SK-N-SH treated with all-trans-retinoic acid at 6 μM for 48 hours (cell line): ENCODE data around the gene SYP.
"Not testable (repeated sequence)": the region's sequence is repeated elsewhere in the genome, so short reads cannot be mapped to it uniquely, and the experiment has no call there.

ENCODE experiments used
- GLIS3 ChIP-seq: fragments of 250-450 bp; sonication (Bioruptor Pico); IDR thresholded peaks from 2 replicates; pipeline ENCODE4 v1.5.0; 2020; ENCODE audit warnings: mild to moderate bottlenecking, moderate library complexity
- ISL1 ChIP-seq: fragments of 250-450 bp; sonication (Bioruptor Pico); IDR thresholded peaks from 2 replicates; pipeline ENCODE4 v2.1.2; 2022; ENCODE audit warnings: mild to moderate bottlenecking, moderate library complexity
- OSR1 ChIP-seq: fragments of 250-450 bp; sonication (Bioruptor Pico); IDR thresholded peaks from 2 replicates; pipeline ENCODE4 v1.8.0; 2022; ENCODE audit warnings: moderate library complexity, mild to moderate bottlenecking, inconsistent platforms
- PPARA ChIP-seq: fragments of 250-450 bp; sonication (Bioruptor Pico); IDR thresholded peaks from 2 replicates; pipeline ENCODE4 v1.5.0; 2020; ENCODE audit warnings: mild to moderate bottlenecking, borderline replicate concordance
- TCF4 ChIP-seq: fragments of 250-450 bp; sonication (Bioruptor Pico); IDR thresholded peaks from 2 replicates; pipeline ENCODE4 v1.8.0; 2021; ENCODE audit warnings: mild to moderate bottlenecking, moderate library complexity, borderline replicate concordance
- TOX ChIP-seq: fragments of 250-450 bp; sonication (Bioruptor Pico); IDR thresholded peaks from 2 replicates; pipeline ENCODE4 v1.8.0; 2021; ENCODE audit warnings: mild to moderate bottlenecking, moderate library complexity, borderline replicate concordance
- ZFP3 ChIP-seq: fragments of 250-450 bp; sonication (Bioruptor Pico); IDR thresholded peaks from 2 replicates; pipeline ENCODE4 v1.5.0; 2020; ENCODE audit warnings: mild to moderate bottlenecking, moderate library complexity
- ZNF70 ChIP-seq: fragments of 450-650 bp; formaldehyde crosslinking; IDR thresholded peaks from 2 replicates; pipeline ENCODE4 v1.5.0; 2020; ENCODE audit warnings: mild to moderate bottlenecking, moderate library complexity
- ZNF8 ChIP-seq: fragments of 450-650 bp; formaldehyde crosslinking; IDR thresholded peaks from 2 replicates; pipeline ENCODE4 v1.5.0; 2020; ENCODE audit warnings: mild to moderate bottlenecking, moderate library complexity
- TF ChIP-seq, protein P1 (sequence below): fragments of 250-450 bp; sonication (Bioruptor Pico); IDR thresholded peaks from 2 replicates; pipeline ENCODE4 v1.8.0; 2020; ENCODE audit warnings: mild to moderate bottlenecking, moderate library complexity, borderline replicate concordance
- TF ChIP-seq, protein P2 (sequence below): fragments of 250-450 bp; sonication (Bioruptor Pico); IDR thresholded peaks from 2 replicates; pipeline ENCODE4 v1.8.0; 2021; ENCODE audit warnings: low read depth, mild to moderate bottlenecking, moderate library complexity, borderline replicate concordance
- TF ChIP-seq, protein P3 (sequence below): fragments of 250-450 bp; sonication (Bioruptor Pico); IDR thresholded peaks from 2 replicates; pipeline ENCODE4 v1.5.0; 2020; ENCODE audit warnings: mild to moderate bottlenecking, moderate library complexity
- TF ChIP-seq, protein P4 (sequence below): fragments of 250-450 bp; sonication (Bioruptor Pico); IDR thresholded peaks from 2 replicates; pipeline ENCODE4 v1.5.1; 2021; ENCODE audit warnings: mild to moderate bottlenecking, moderate library complexity

DNA sequence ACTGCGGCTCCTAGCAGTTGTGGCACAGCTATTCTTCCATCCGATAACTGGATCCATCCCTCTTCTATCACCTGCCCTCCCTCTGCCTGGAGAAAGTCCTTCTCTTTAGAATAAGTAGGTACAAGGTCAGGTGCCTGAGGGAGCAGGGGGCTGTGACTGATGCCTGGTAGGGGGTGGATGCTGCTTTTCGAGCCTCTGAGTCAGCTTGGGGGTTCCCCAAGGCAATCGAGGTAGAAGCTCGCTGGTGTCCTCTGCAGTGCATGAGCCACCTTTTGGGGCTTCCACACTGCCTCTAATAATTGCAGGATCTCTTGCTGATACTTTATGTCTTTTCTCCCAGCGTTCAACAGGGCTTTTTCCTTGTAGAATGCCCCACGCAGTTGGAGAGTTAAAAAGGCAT lies 56.8 kb downstream of the SYP start:
- TF ChIP-seq, protein P1, sequence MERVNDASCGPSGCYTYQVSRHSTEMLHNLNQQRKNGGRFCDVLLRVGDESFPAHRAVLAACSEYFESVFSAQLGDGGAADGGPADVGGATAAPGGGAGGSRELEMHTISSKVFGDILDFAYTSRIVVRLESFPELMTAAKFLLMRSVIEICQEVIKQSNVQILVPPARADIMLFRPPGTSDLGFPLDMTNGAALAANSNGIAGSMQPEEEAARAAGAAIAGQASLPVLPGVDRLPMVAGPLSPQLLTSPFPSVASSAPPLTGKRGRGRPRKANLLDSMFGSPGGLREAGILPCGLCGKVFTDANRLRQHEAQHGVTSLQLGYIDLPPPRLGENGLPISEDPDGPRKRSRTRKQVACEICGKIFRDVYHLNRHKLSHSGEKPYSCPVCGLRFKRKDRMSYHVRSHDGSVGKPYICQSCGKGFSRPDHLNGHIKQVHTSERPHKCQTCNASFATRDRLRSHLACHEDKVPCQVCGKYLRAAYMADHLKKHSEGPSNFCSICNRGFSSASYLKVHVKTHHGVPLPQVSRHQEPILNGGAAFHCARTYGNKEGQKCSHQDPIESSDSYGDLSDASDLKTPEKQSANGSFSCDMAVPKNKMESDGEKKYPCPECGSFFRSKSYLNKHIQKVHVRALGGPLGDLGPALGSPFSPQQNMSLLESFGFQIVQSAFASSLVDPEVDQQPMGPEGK (CRISPR knock-in tag): not testable (repeated sequence)
- TF ChIP-seq ZNF8 (CRISPR knock-in tag); TOX (CRISPR knock-in tag); ISL1 (CRISPR knock-in tag); ZFP3 (CRISPR knock-in tag); GLIS3 (CRISPR knock-in tag); PPARA; ZNF70 (CRISPR knock-in tag); TCF4 (CRISPR knock-in tag); OSR1: not testable (repeated sequence)
- TF ChIP-seq, protein P2, sequence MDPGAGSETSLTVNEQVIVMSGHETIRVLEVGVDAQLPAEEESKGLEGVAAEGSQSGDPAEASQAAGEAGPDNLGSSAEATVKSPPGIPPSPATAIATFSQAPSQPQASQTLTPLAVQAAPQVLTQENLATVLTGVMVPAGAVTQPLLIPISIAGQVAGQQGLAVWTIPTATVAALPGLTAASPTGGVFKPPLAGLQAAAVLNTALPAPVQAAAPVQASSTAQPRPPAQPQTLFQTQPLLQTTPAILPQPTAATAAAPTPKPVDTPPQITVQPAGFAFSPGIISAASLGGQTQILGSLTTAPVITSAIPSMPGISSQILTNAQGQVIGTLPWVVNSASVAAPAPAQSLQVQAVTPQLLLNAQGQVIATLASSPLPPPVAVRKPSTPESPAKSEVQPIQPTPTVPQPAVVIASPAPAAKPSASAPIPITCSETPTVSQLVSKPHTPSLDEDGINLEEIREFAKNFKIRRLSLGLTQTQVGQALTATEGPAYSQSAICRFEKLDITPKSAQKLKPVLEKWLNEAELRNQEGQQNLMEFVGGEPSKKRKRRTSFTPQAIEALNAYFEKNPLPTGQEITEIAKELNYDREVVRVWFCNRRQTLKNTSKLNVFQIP (CRISPR knock-in tag): not testable (repeated sequence)
- TF ChIP-seq, protein P3, sequence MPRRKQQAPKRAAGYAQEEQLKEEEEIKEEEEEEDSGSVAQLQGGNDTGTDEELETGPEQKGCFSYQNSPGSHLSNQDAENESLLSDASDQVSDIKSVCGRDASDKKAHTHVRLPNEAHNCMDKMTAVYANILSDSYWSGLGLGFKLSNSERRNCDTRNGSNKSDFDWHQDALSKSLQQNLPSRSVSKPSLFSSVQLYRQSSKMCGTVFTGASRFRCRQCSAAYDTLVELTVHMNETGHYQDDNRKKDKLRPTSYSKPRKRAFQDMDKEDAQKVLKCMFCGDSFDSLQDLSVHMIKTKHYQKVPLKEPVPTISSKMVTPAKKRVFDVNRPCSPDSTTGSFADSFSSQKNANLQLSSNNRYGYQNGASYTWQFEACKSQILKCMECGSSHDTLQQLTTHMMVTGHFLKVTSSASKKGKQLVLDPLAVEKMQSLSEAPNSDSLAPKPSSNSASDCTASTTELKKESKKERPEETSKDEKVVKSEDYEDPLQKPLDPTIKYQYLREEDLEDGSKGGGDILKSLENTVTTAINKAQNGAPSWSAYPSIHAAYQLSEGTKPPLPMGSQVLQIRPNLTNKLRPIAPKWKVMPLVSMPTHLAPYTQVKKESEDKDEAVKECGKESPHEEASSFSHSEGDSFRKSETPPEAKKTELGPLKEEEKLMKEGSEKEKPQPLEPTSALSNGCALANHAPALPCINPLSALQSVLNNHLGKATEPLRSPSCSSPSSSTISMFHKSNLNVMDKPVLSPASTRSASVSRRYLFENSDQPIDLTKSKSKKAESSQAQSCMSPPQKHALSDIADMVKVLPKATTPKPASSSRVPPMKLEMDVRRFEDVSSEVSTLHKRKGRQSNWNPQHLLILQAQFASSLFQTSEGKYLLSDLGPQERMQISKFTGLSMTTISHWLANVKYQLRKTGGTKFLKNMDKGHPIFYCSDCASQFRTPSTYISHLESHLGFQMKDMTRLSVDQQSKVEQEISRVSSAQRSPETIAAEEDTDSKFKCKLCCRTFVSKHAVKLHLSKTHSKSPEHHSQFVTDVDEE (CRISPR knock-in tag): not testable (repeated sequence)
- TF ChIP-seq, protein P4, sequence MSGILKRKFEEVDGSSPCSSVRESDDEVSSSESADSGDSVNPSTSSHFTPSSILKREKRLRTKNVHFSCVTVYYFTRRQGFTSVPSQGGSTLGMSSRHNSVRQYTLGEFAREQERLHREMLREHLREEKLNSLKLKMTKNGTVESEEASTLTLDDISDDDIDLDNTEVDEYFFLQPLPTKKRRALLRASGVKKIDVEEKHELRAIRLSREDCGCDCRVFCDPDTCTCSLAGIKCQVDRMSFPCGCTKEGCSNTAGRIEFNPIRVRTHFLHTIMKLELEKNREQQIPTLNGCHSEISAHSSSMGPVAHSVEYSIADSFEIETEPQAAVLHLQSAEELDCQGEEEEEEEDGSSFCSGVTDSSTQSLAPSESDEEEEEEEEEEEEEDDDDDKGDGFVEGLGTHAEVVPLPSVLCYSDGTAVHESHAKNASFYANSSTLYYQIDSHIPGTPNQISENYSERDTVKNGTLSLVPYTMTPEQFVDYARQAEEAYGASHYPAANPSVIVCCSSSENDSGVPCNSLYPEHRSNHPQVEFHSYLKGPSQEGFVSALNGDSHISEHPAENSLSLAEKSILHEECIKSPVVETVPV: not testable (repeated sequence)
